ENCODE measurements around the gene BNC2.

The BNC2 gene

GRCh38 chr9:16816011-16816410 is 54.5 kb downstream of the BNC2 start:
- DNase-seq (ENCODE audit: low spot score) = no peak

GRCh38 chr9:16815079-16815478 is 55.4 kb downstream of the BNC2 start:
- no peak for DNase-seq (ENCODE audit: low spot score)

GRCh38 chr9:16813838-16814237 is 56.6 kb downstream of the BNC2 start:
- no peak for DNase-seq (ENCODE audit: low spot score)

- no peak for DNase-seq (ENCODE audit: low spot score)
These were observed 58.3 kb downstream of the BNC2 start for GRCh38 chr9:16811987-16812685.

- DNase-seq (ENCODE audit: low spot score) = no peak
These were observed 60.4 kb downstream of the BNC2 start for GRCh38 chr9:16809912-16810610.

- DNase-seq (ENCODE audit: low spot score) = no peak
These were observed 63.8 kb downstream of the BNC2 start for GRCh38 chr9:16806674-16807073.

GRCh38 chr9:16803648-16804047 is 66.8 kb downstream of the BNC2 start:
- DNase-seq (ENCODE audit: low spot score) = no peak

- DNase-seq (ENCODE audit: low spot score) = no peak
These were observed 68.5 kb downstream of the BNC2 start for GRCh38 chr9:16801871-16802466.

GRCh38 chr9:16796304-16796825 is 74.1 kb downstream of the BNC2 start:
- no peak for DNase-seq (ENCODE audit: low spot score)

- DNase-seq (ENCODE audit: low spot score) = no peak
These were observed 75.4 kb downstream of the BNC2 start for GRCh38 chr9:16794871-16795639.

- no peak for DNase-seq (ENCODE audit: low spot score)
These were observed 76.4 kb downstream of the BNC2 start for GRCh38 chr9:16794103-16794502.

- DNase-seq (ENCODE audit: low spot score) = no peak
These were observed 82.7 kb downstream of the BNC2 start for GRCh38 chr9:16787724-16788123.

GRCh38 chr9:16784002-16784401 is 86.5 kb downstream of the BNC2 start:
- DNase-seq (ENCODE audit: low spot score) = no peak

- DNase-seq (ENCODE audit: low spot score) = no peak
These were observed 88.0 kb downstream of the BNC2 start for GRCh38 chr9:16782490-16782889.

- DNase-seq (ENCODE audit: low spot score) = no peak
These were observed 95.1 kb downstream of the BNC2 start for GRCh38 chr9:16775330-16775729.

- DNase-seq (ENCODE audit: low spot score) = no peak
These were observed 96.9 kb downstream of the BNC2 start for GRCh38 chr9:16773617-16774016.

GRCh38 chr9:16773116-16773515 is 97.4 kb downstream of the BNC2 start:
- no peak for DNase-seq (ENCODE audit: low spot score)

- DNase-seq (ENCODE audit: low spot score) = no peak
These were observed 99.1 kb downstream of the BNC2 start for GRCh38 chr9:16771356-16771755.

GRCh38 chr9:16769291-16769690 is 101.2 kb downstream of the BNC2 start:
- DNase-seq (ENCODE audit: low spot score) = no peak

- no peak for DNase-seq (ENCODE audit: low spot score)
These were observed 101.7 kb downstream of the BNC2 start for GRCh38 chr9:16768816-16769215.

- no peak for DNase-seq (ENCODE audit: low spot score)
These were observed 103.1 kb downstream of the BNC2 start for GRCh38 chr9:16767366-16767765.

GRCh38 chr9:16763946-16764345 is 106.5 kb downstream of the BNC2 start:
- no peak for DNase-seq (ENCODE audit: low spot score)

Measured in CD4-positive, alpha-beta T cell treated with Interleukin-2 at 100 ng/mL for 4 hours (primary cell).